Sigmoid colon (tissue), 4 donors: ENCODE data around the gene ZNF654.

Experiments used
- EP300 ChIP-seq, 4 donors: sonication (generic); formaldehyde crosslinking; IDR thresholded peaks; one replicate each; pipeline ENCODE4 v1.6.1; 2017; ENCODE audit warnings: antibody characterized with exemption in 4 of 4
- POLR2A ChIP-seq, 2 donors: fragments of 450-650 bp; IDR thresholded peaks; one replicate each; pipeline ENCODE4 v1.6.1; 2016; ENCODE audit warnings: antibody characterized with exemption in 2 of 2, mild to moderate bottlenecking in 2 of 2, moderate library complexity in 2 of 2
- POLR2AphosphoS5 ChIP-seq, 4 donors: sonication (generic); formaldehyde crosslinking; IDR thresholded peaks; one replicate each; pipeline ENCODE4 v1.6.1; 2017; ENCODE audit warnings: antibody characterized with exemption in 4 of 4
- TF ChIP-seq, protein P1 (sequence below), 4 experiments: fragments of 450-650 bp in 3 of 4; fragments of 200-600 bp in 1 of 4; IDR thresholded peaks; one replicate each; pipeline ENCODE4 v1.5.1; 2016 to 2019; ENCODE audit warnings: antibody characterized with exemption in 4 of 4, mild to moderate bottlenecking in 3 of 4, moderate library complexity in 2 of 4

DNA sequence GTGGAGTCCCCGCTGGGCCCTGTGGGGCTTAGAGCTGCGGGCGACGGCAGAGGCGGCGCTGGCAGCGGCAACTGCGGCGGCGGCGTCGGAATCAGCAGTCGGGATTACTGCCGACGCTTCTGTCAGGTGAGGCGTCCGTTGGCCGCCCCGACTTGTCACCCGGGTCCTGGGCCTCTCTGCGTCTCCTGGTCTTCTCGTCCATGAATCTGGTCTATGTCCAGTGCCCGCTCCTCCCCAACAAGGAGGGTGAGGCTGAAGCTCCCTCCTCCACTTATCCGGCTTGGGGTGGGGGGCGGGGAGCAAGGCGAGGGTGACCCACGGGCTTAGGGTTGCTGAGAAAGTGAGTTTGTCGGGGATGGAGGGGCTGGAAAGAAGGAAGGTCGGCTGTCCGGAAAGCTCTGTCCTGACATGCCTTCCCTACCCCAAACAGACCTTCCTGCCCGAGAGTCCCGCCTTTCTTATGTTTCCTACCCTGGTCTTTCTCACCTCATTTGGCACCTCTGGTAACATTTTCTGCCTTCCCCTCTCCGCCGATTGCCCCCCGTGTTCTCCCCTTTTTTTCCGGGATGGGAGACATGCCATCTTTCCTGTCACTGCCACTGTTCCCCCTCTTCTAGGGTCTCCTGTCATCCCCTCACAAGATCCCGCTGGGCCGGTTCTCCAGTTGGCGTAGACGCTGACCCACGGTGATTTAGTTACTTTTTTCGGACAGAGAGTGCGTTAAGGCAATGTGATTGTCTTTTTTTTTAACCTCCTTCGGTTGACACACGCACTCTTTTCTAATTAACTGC, 520 bp downstream of the ZNF654 start:
- TF ChIP-seq POLR2A (IDR thresholded peaks at IDR 0.05) (no peak), EP300 (IDR thresholded peaks at IDR 0.05) (no peak), POLR2AphosphoS5 (IDR thresholded peaks at IDR 0.05) (no peak)
- TF ChIP-seq, protein P1, sequence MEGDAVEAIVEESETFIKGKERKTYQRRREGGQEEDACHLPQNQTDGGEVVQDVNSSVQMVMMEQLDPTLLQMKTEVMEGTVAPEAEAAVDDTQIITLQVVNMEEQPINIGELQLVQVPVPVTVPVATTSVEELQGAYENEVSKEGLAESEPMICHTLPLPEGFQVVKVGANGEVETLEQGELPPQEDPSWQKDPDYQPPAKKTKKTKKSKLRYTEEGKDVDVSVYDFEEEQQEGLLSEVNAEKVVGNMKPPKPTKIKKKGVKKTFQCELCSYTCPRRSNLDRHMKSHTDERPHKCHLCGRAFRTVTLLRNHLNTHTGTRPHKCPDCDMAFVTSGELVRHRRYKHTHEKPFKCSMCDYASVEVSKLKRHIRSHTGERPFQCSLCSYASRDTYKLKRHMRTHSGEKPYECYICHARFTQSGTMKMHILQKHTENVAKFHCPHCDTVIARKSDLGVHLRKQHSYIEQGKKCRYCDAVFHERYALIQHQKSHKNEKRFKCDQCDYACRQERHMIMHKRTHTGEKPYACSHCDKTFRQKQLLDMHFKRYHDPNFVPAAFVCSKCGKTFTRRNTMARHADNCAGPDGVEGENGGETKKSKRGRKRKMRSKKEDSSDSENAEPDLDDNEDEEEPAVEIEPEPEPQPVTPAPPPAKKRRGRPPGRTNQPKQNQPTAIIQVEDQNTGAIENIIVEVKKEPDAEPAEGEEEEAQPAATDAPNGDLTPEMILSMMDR (IDR thresholded peaks at IDR 0.05): no peak
